Keratinocyte (primary cell): ENCODE results near the gene CTDSP1. TPM values are rescaled to one million over a fixed set of nuclear protein-coding genes. Genes with fewer than 3 reads are reported as not detected.

ENCODE experiments used
- DNase-seq: peaks from one replicate; pipeline ENCODE4 v3.0.0-alpha.2; 2011; ENCODE audit warnings: low read depth, missing footprints, low spot score
- FAIRE-seq: peaks from 2 replicates; lab custom pipeline; 2011; peaks lifted over from hg19 to GRCh38; lab: Jason Lieb, UNC
- H2AFZ ChIP-seq: 2 replicates; pipeline ENCODE4 v1.6.0; 2012; ENCODE audit warnings: low read length, control low read depth, inconsistent platforms; ENCODE audit not compliant: control insufficient read depth
- H3K27ac ChIP-seq: 2 replicates; pipeline ENCODE4 v1.5.1; 2011; ENCODE audit warnings: low read length; ENCODE audit not compliant: control insufficient read depth, insufficient read depth
- H3K27me3 ChIP-seq: 3 replicates; pipeline ENCODE4 v1.6.0; 2011; ENCODE audit warnings: low read length; ENCODE audit not compliant: control insufficient read depth, insufficient read depth; ENCODE audit errors: extremely low read depth
- H3K36me3 ChIP-seq, 2 experiments: 2 replicates in 1 of 2; 3 replicates in 1 of 2; pipeline ENCODE4 v1.5.1; 2011; ENCODE audit warnings: low read length in 2 of 2, mild to moderate bottlenecking in 1 of 2; ENCODE audit not compliant: control insufficient read depth in 2 of 2, insufficient read depth in 2 of 2; ENCODE audit errors: extremely low read depth in 1 of 2
- H3K4me1 ChIP-seq: 3 replicates; pipeline ENCODE4 v1.5.1; 2011; ENCODE audit warnings: low read length; ENCODE audit not compliant: control insufficient read depth, insufficient read depth; ENCODE audit errors: extremely low read depth
- H3K4me2 ChIP-seq: 3 replicates; pipeline ENCODE4 v1.6.0; 2011; ENCODE audit warnings: low read depth, low read length; ENCODE audit not compliant: control insufficient read depth, insufficient read depth; ENCODE audit errors: extremely low read depth
- H3K4me3 ChIP-seq, 3 experiments: fragments of 200-600 bp in 1 of 3; sonication (generic) in 1 of 3; 2 replicates in 2 of 3; 3 replicates in 1 of 3; pipeline ENCODE4 v1.5.1; 2011 to 2016; ENCODE audit warnings: low read length in 3 of 3, mild to moderate bottlenecking in 3 of 3, control low read depth in 2 of 3, inconsistent platforms in 1 of 3, low read depth in 1 of 3, mixed read lengths in 1 of 3, mixed run types in 1 of 3, moderate library complexity in 1 of 3; ENCODE audit not compliant: control insufficient read depth in 2 of 3, insufficient read depth in 2 of 3; ENCODE audit errors: extremely low read depth in 1 of 3
- H3K79me2 ChIP-seq: 2 replicates; pipeline ENCODE4 v1.6.0; 2012; ENCODE audit warnings: low read length; ENCODE audit not compliant: control insufficient read depth, insufficient read depth
- H3K9ac ChIP-seq: 3 replicates; pipeline ENCODE4 v1.6.0; 2011; ENCODE audit warnings: low read length; ENCODE audit not compliant: control insufficient read depth, insufficient read depth; ENCODE audit errors: extremely low read depth
- H3K9me1 ChIP-seq: 3 replicates; pipeline ENCODE4 v1.6.0; 2011; ENCODE audit warnings: low read length; ENCODE audit not compliant: control insufficient read depth, insufficient read depth; ENCODE audit errors: extremely low read depth
- H3K9me3 ChIP-seq: 2 replicates; pipeline ENCODE4 v1.5.1; 2012; ENCODE audit warnings: low read depth, low read length; ENCODE audit not compliant: control insufficient read depth
- H4K20me1 ChIP-seq: 3 replicates; pipeline ENCODE4 v1.6.0; 2011; ENCODE audit warnings: low read length; ENCODE audit not compliant: control insufficient read depth, insufficient read depth; ENCODE audit errors: extremely low read depth
- CTCF ChIP-seq, 3 experiments: IDR thresholded peaks in 1 of 3; conservative IDR thresholded peaks in 1 of 3; optimal IDR thresholded peaks in 1 of 3; 2 replicates in 2 of 3; 3 replicates in 1 of 3; pipeline versions ENCODE3 to v1.5.1; 2011; ENCODE audit warnings: low read length in 3 of 3, mild to moderate bottlenecking in 3 of 3, moderate library complexity in 2 of 3, control low read depth in 1 of 3, inconsistent platforms in 1 of 3; ENCODE audit not compliant: insufficient read depth in 2 of 3; ENCODE audit errors: extremely low read depth in 1 of 3
- EZH2 ChIP-seq: IDR thresholded peaks from one replicate; pipeline ENCODE4 v1.6.1; 2012; ENCODE audit warnings: inconsistent platforms, mild to moderate bottlenecking, low read length, moderate library complexity
- dilution Hi-C: fragments of 300-500 bp; cut with MboI; formaldehyde crosslinking; loops from one replicate; pipeline ENCODE4 v1.7.0; 2020; ENCODE audit warnings: low sequenced_read_pairs; ENCODE audit not compliant: extremely low pct_ligation_motif_present
- polyA plus RNA-seq, 5 experiments: library from polyadenylated mRNA; depleted of rRNA in 3 of 5; stranded (reverse) in 3 of 5; stranded (forward) in 1 of 5; unstranded in 1 of 5; fragments of >200 nt; gene quantifications; 1 replicate in 1 of 5; 2 replicates in 3 of 5; 3 replicates in 1 of 5; pipeline versions ENCODE4 v1.2.1 to v1.2.3, GENCODE V29; 2011 to 2012; ENCODE audit warnings: missing spikeins in 2 of 5, low read depth in 1 of 5, low replicate concordance in 1 of 5

The CTDSP1 gene
- polyA plus RNA-seq, 1 donor (not counting 4 experiments of a cell fraction or from before 2014, with no cell fraction given) = 38.7 TPM

DNA sequence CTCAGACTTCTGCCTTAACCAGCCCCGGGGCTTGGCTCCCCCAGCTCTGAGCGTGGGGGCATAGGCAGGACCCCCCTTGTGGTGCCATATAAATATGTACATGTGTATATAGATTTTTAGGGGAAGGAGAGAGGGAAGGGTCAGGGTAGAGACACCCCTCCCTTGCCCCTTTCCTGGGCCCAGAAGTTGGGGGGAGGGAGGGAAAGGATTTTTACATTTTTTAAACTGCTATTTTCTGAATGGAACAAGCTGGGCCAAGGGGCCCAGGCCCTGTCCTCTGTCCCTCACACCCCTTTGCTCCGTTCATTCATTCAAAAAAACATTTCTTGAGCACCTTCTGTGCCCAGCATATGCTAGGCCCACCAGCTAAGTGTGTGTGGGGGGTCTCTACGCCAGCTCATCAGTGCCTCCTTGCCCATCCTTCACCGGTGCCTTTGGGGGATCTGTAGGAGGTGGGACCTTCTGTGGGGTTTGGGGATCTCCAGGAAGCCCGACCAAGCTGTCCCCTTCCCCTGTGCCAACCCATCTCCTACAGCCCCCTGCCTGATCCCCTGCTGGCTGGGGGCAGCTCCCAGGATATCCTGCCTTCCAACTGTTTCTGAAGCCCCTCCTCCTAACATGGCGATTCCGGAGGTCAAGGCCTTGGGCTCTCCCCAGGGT lies 5.5 kb downstream of the CTDSP1 start:
- H3K4me2 ChIP-seq = peak overlapping the region; percentile 80
- peak overlapping the region; percentile 54 for H3K9ac ChIP-seq
- dilution Hi-C loops = no loop called here
- H3K79me2 ChIP-seq = peaks cover 20% of the 10 kb centered on the region
- no peaks in the 10 kb centered on the region for H3K27me3 ChIP-seq
- DNase-seq (no peak), FAIRE-seq (no peak)
- no peaks in the 10 kb centered on the region for H3K9me1 ChIP-seq
- H3K4me1 ChIP-seq = peaks cover 27% of the 10 kb centered on the region
- H2AFZ ChIP-seq = no peak overlapping the region
- no peaks in the 10 kb centered on the region for H3K9me3 ChIP-seq
- TF ChIP-seq CTCF (optimal IDR thresholded peaks at IDR 0.05 in 1 of 3, IDR thresholded peaks at IDR 0.05 in 1 of 3, conservative IDR thresholded peaks at IDR 0.05 in 1 of 3; ENCODE audit: extremely low read depth in 1 of 3, insufficient read depth in 2 of 3, low read length in 3 of 3) (no peak), EZH2 (no peak)
- H3K4me3 ChIP-seq = no peak overlapping the region
- H3K36me3 ChIP-seq = peaks cover 12 to 13% of the 10 kb centered on the region in 2 experiments
- peak overlapping the region; percentile 39 for H3K27ac ChIP-seq
- no peaks in the 10 kb centered on the region for H4K20me1 ChIP-seq

- peak overlapping the region; percentile 54 for H3K9ac ChIP-seq
- H3K27me3 ChIP-seq = no peaks in the 10 kb centered on the region
- H4K20me1 ChIP-seq = no peaks in the 10 kb centered on the region
- peaks cover 15% of the 10 kb centered on the region for H3K79me2 ChIP-seq
- peak overlapping the region in 2 of 3 experiments; percentile 29 to 50 for H3K4me3 ChIP-seq
- H3K9me3 ChIP-seq = no peaks in the 10 kb centered on the region
- peak overlapping the region; percentile 39 for H3K27ac ChIP-seq
- peaks cover 27% of the 10 kb centered on the region for H3K4me1 ChIP-seq
- no peak overlapping the region for H2AFZ ChIP-seq
- peak overlapping the region; percentile 80 for H3K4me2 ChIP-seq
- no peak for FAIRE-seq
- H3K36me3 ChIP-seq = peaks cover 12 to 13% of the 10 kb centered on the region in 2 experiments
- no peaks in the 10 kb centered on the region for H3K9me1 ChIP-seq
- no peak for DNase-seq
- dilution Hi-C loops = no loop called here
- TF ChIP-seq EZH2 (no peak), CTCF (optimal IDR thresholded peaks at IDR 0.05 in 1 of 3, IDR thresholded peaks at IDR 0.05 in 1 of 3, conservative IDR thresholded peaks at IDR 0.05 in 1 of 3; ENCODE audit: extremely low read depth in 1 of 3, insufficient read depth in 2 of 3, low read length in 3 of 3) (no peak)
These were observed 6.1 kb downstream of the CTDSP1 start for GRCh38 chr2:218405746-218406208.
